Neural cell (in vitro differentiated cells): ENCODE data around the gene INPP5A.

ENCODE experiments used
- EZH2 ChIP-seq: fragments of 200-600, 300-800 bp; shearing (Covaris generic), sonication (generic); IDR thresholded peaks from 2 replicates; pipeline ENCODE4 v1.6.1; 2014; ENCODE audit warnings: antibody characterized with exemption, low read length, borderline replicate concordance, mild to moderate bottlenecking; ENCODE audit not compliant: insufficient read depth, poor library complexity, severe bottlenecking
- TF ChIP-seq, protein P1 (sequence below): fragments of 450-650 bp; IDR thresholded peaks from 2 replicates; pipeline ENCODE4 v1.5.1; 2014; ENCODE audit warnings: antibody characterized with exemption, mild to moderate bottlenecking, moderate library complexity; ENCODE audit not compliant: poor library complexity, severe bottlenecking

DNA sequence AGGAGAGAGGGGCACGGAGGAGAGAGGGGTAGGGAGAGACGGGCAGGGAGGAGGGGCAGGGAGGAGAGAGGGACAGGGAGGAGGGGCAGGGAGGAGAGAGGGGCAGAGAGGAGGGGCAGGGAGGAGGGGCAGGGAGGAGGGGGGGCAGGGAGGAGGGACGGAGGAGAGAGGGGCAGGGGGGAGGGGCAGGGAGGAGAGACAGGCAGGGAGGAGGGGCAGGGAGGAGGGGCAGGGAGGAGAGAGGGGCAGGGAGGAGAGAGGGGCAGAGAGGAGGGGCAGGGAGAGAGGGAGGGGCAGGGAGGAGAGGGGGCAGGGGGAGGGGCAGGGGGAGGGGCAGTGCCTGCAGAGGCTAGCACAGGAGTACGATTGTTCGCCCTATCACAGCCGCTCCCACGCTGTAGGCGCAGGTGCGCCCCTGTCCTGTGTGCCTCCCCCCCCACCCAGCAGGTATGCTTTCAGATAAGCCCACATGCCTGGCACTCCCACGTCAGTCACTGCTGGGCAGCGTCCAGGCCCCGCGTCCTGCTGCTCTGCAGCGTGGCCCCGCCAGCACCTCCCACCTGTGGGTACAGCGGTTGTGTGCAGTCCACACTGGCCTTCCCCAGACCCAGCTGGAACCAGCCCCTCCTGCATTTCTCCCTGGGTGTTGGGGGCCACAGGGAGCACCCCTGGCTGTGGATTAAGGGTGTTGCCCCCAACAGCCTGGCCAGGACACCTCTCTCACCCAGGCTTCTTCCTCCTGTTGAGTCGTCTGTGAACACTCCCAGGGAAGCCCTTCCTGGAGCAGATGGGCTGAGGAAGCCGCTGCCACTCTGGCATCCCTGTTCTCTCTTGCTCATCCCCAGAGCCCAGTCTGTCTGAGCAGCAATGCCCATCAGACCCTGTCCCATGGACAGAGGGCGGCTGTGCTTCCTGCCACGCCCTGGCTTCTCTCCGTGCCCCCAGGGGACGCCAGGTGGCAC, 237.6 kb downstream of the INPP5A start:
- TF ChIP-seq EZH2, result no peak
- TF ChIP-seq, protein P1, sequence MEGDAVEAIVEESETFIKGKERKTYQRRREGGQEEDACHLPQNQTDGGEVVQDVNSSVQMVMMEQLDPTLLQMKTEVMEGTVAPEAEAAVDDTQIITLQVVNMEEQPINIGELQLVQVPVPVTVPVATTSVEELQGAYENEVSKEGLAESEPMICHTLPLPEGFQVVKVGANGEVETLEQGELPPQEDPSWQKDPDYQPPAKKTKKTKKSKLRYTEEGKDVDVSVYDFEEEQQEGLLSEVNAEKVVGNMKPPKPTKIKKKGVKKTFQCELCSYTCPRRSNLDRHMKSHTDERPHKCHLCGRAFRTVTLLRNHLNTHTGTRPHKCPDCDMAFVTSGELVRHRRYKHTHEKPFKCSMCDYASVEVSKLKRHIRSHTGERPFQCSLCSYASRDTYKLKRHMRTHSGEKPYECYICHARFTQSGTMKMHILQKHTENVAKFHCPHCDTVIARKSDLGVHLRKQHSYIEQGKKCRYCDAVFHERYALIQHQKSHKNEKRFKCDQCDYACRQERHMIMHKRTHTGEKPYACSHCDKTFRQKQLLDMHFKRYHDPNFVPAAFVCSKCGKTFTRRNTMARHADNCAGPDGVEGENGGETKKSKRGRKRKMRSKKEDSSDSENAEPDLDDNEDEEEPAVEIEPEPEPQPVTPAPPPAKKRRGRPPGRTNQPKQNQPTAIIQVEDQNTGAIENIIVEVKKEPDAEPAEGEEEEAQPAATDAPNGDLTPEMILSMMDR, result no peak
